Osteoblast (primary cell): ENCODE measurements around the gene NUDT14. TPM values are rescaled to one million over a fixed set of nuclear protein-coding genes. Genes with fewer than 3 reads are reported as not detected.
A peak's percentile ranks its signal among the peaks of the same experiment; 100 is the strongest.

Source experiments
- DNase-seq: peaks from one replicate; pipeline ENCODE4 v3.0.0; 2011; ENCODE audit warnings: low spot score, mixed read lengths; ENCODE audit not compliant: insufficient read length; ENCODE audit errors: missing footprints
- H2AFZ ChIP-seq: 2 replicates; pipeline ENCODE4 v1.6.0; 2011; ENCODE audit warnings: mild to moderate bottlenecking, low read length
- H3K27ac ChIP-seq: 2 replicates; pipeline ENCODE4 v1.5.1; 2011; ENCODE audit warnings: mild to moderate bottlenecking, low read depth, low read length, moderate library complexity
- H3K27me3 ChIP-seq: 2 replicates; pipeline ENCODE4 v1.6.0; 2012; ENCODE audit warnings: mild to moderate bottlenecking, control low read depth, inconsistent platforms, low read length, moderate library complexity; ENCODE audit not compliant: insufficient read depth
- H3K36me3 ChIP-seq: 2 replicates; pipeline ENCODE4 v1.5.1; 2011; ENCODE audit warnings: mild to moderate bottlenecking, low read length, control low read depth, moderate library complexity; ENCODE audit not compliant: insufficient read depth
- H3K4me1 ChIP-seq: 2 replicates; pipeline ENCODE4 v1.5.1; 2011; ENCODE audit warnings: mild to moderate bottlenecking, low read length, control low read depth, moderate library complexity; ENCODE audit not compliant: insufficient read depth
- H3K4me2 ChIP-seq: 2 replicates; pipeline ENCODE4 v1.6.0; 2011; ENCODE audit warnings: mild to moderate bottlenecking, low read length; ENCODE audit not compliant: insufficient read depth
- H3K4me3 ChIP-seq: fragments of 200-600 bp; sonication (generic); 3 replicates; pipeline ENCODE4 v1.5.1; 2012; ENCODE audit warnings: mild to moderate bottlenecking, low read length, inconsistent platforms; ENCODE audit not compliant: insufficient read depth
- H3K79me2 ChIP-seq: 2 replicates; pipeline ENCODE4 v1.6.0; 2012; ENCODE audit warnings: mild to moderate bottlenecking, low read length, control low read depth, inconsistent platforms; ENCODE audit not compliant: insufficient read depth
- H3K9me3 ChIP-seq: 2 replicates; pipeline ENCODE4 v1.5.1; 2011; ENCODE audit warnings: low read depth, low read length, control low read depth
- H4K20me1 ChIP-seq: 2 replicates; pipeline ENCODE4 v1.6.0; 2012; ENCODE audit warnings: mild to moderate bottlenecking, low read length, control low read depth; ENCODE audit not compliant: insufficient read depth
- total RNA-seq: library from RNA; depleted of rRNA; stranded (reverse); fragments of >200 nt; gene quantifications from 2 replicates; pipeline ENCODE4 v1.2.3, GENCODE V29; 2012
- TF ChIP-seq, protein P1 (sequence below): IDR thresholded peaks from 2 replicates; pipeline ENCODE4 v1.5.1; 2011; ENCODE audit warnings: mild to moderate bottlenecking, low read depth, low read length, moderate library complexity; ENCODE audit errors: extremely low read depth

Gene NUDT14
- total RNA-seq, 1 donor: 15.9 TPM

DNA sequence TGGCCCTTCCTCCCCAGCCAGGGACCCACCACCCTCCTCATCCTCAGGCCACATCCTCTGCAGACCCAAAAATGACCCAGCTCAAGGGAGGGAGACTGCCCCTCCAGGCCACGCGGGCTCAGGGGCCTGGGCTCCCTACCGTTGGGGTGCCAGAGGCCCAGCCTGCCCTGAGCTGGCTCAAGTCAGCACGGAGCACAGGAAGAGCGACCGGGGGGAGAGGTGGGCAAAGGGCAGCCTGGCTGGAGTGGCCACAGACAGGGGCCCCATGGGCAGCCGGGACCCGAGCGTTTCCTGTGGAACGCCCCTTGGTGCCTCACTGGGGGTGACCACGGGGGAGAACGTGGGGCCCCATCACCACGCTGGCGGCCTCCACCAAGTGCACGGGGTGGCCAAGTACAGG is 23.2 kb downstream of the NUDT14 start:
- Histone ChIP-seq H3K27me3 (no peaks in the 10 kb centered on the region), H3K4me1 (no peaks in the 10 kb centered on the region), H3K9me3 (no peaks in the 10 kb centered on the region), H3K4me2 (no peak overlapping the region), H3K36me3 (no peaks in the 10 kb centered on the region), H3K4me3 (no peak overlapping the region), H3K27ac (no peak overlapping the region), H4K20me1 (no peaks in the 10 kb centered on the region), H2AFZ (no peak overlapping the region), H3K79me2 (no peaks in the 10 kb centered on the region)
- DNase-seq: no peak
- TF ChIP-seq, protein P1, sequence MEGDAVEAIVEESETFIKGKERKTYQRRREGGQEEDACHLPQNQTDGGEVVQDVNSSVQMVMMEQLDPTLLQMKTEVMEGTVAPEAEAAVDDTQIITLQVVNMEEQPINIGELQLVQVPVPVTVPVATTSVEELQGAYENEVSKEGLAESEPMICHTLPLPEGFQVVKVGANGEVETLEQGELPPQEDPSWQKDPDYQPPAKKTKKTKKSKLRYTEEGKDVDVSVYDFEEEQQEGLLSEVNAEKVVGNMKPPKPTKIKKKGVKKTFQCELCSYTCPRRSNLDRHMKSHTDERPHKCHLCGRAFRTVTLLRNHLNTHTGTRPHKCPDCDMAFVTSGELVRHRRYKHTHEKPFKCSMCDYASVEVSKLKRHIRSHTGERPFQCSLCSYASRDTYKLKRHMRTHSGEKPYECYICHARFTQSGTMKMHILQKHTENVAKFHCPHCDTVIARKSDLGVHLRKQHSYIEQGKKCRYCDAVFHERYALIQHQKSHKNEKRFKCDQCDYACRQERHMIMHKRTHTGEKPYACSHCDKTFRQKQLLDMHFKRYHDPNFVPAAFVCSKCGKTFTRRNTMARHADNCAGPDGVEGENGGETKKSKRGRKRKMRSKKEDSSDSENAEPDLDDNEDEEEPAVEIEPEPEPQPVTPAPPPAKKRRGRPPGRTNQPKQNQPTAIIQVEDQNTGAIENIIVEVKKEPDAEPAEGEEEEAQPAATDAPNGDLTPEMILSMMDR: no peak

GRCh38 chr14:105156414-105157375 is 24.4 kb downstream of the NUDT14 start:
- TF ChIP-seq, protein P1: no peak
- DNase-seq: peak; percentile 93
- Histone ChIP-seq H3K27me3 (no peaks in the 10 kb centered on the region), H3K36me3 (no peaks in the 10 kb centered on the region), H3K4me2 (no peak overlapping the region), H3K79me2 (no peaks in the 10 kb centered on the region), H2AFZ (no peak overlapping the region), H4K20me1 (no peaks in the 10 kb centered on the region), H3K4me1 (no peaks in the 10 kb centered on the region), H3K9me3 (no peaks in the 10 kb centered on the region), H3K4me3 (no peak overlapping the region), H3K27ac (no peak overlapping the region)

DNA sequence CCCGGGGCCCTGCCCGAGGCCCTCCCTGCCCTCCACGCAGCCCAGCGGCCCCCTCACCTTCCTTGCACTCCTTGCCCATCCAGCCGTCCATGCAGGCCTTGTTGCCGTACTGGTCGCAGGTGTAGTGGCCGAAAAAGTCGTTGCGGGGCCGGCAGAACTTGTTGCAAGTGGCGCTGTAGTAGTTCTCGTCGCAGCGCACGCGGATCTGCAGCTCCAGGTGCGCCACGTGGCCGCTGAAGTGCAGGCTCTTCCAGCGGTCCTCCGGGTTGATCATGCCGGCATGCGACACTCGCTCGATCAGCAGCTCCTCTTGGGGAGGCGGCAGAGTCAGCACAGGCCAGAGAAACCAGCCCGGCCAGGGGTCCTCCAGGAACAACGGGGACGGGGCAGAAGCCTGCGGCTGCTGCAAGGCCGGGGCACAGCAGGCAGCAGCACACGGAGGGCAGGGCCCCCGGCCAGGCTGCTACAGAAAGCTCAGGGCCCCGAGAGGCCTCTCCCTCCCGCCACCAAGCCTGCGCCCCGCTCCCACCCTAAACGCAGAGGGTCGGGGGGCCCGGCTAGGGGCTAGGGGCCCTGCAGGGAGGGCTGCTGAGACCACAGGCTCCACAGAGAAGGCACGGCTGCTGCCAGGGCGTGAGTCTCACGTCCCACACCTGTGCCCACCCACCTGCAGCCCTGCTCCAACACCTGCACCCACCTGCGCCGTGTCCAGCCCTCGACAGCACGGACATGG is 25.3 kb downstream of the NUDT14 start:
- Histone ChIP-seq H3K9me3 (no peaks in the 10 kb centered on the region), H3K79me2 (no peaks in the 10 kb centered on the region), H2AFZ (no peak overlapping the region), H3K4me3 (no peak overlapping the region), H3K36me3 (no peaks in the 10 kb centered on the region), H4K20me1 (no peaks in the 10 kb centered on the region), H3K4me2 (no peak overlapping the region), H3K4me1 (no peaks in the 10 kb centered on the region), H3K27me3 (no peaks in the 10 kb centered on the region), H3K27ac (no peak overlapping the region)
- TF ChIP-seq, protein P1: no peak
- DNase-seq: peak; percentile 76
